ENCODE measurements around the gene EIF4E3.

Gene EIF4E3

DNA sequence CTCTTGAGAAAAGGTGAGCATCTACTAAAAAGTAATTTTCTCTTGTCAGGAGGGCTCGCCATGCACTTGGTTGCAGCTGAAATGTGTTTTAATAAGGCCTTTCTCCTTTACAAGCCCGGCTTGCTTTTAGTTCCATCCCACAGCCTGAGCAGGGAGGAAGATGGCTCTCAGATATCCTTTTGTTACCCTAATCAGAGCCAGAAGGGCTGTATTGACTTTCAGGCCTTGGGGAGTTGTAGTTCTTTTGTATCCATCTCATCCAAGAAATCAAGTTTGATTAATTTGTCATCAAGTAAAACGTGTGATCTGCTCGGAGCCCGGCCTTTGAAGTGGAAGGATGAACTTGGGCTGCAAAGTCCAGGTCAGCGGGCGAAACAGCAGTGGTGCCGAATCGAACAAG lies 52.9 kb downstream of the EIF4E3 start:
- TF ChIP-seq, protein P1, sequence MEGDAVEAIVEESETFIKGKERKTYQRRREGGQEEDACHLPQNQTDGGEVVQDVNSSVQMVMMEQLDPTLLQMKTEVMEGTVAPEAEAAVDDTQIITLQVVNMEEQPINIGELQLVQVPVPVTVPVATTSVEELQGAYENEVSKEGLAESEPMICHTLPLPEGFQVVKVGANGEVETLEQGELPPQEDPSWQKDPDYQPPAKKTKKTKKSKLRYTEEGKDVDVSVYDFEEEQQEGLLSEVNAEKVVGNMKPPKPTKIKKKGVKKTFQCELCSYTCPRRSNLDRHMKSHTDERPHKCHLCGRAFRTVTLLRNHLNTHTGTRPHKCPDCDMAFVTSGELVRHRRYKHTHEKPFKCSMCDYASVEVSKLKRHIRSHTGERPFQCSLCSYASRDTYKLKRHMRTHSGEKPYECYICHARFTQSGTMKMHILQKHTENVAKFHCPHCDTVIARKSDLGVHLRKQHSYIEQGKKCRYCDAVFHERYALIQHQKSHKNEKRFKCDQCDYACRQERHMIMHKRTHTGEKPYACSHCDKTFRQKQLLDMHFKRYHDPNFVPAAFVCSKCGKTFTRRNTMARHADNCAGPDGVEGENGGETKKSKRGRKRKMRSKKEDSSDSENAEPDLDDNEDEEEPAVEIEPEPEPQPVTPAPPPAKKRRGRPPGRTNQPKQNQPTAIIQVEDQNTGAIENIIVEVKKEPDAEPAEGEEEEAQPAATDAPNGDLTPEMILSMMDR (IDR thresholded peaks at IDR 0.05): no peak
- H3K27me3 Mint-ChIP-seq (ENCODE audit: low read depth, poor library complexity): no peaks in the 10 kb centered on the region
- peak overlapping the region; percentile 35 for H3K4me3 Mint-ChIP-seq
- peak overlapping the region; percentile 44 for H3K27ac Mint-ChIP-seq
- peaks cover 41% of the 10 kb centered on the region for H3K4me1 Mint-ChIP-seq
- H3K36me3 Mint-ChIP-seq (ENCODE audit: low read depth): peaks cover 12% of the 10 kb centered on the region
- peaks cover 18% of the 10 kb centered on the region for H3K9me3 Mint-ChIP-seq
- no peak for DNase-seq

DNA sequence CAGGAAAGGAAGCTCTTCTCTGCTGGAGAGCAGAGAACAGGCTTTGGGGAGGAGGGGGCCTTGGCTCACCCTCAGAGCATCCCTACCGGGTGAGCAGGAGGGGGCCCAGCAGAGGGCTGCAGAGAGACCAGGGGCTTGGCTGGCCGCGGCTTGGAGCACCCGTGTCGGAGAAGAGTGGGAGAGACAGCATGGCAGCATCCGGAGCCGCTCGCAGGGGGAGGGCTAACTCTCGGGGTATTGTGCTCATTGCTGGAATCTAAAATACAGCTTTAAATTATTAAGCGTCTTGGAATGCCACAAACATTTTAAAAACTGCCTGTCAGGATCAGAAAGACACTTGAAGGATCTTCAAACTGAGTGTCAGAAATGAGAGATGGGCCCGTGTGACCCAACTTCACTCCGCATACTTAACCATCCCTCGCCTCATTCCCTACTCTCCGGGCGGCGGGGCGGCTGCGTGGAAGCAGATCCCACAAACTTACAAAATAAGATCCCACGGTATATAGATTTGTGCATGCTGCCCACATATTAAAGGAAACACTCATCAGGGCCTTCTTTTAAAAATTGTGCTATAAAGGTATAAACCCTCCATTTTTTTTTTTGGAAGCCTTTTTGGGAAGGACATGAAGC lies 53.9 kb downstream of the EIF4E3 start:
- H3K9me3 Mint-ChIP-seq: peaks cover 28% of the 10 kb centered on the region
- TF ChIP-seq, protein P1 (IDR thresholded peaks at IDR 0.05): no peak
- DNase-seq: no peak
- H3K36me3 Mint-ChIP-seq (ENCODE audit: low read depth): peaks cover 17% of the 10 kb centered on the region
- no peak overlapping the region for H3K27ac Mint-ChIP-seq
- no peak overlapping the region for H3K4me3 Mint-ChIP-seq
- peaks cover 40% of the 10 kb centered on the region for H3K4me1 Mint-ChIP-seq
- no peaks in the 10 kb centered on the region for H3K27me3 Mint-ChIP-seq (ENCODE audit: low read depth, poor library complexity)

DNA sequence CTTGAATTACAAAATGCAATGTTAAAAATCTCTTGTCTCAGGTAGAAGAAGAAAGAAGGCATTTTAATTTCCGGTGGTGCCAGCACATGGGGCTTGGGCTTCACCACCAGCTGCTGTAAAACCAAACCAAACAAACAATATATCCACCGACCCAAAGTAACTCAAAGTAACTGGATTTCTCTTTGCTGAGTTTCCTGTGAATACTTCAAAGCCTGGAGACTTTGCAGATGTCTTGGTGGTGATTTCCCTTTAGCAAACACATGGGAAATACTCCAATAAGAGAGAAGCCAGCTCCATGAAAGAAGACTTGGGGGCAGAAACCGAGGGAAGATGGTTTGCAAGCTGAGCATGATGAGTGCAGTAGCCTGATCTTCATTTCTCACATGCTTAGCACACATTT lies 62.6 kb downstream of the EIF4E3 start:
- peaks cover 25% of the 10 kb centered on the region for H3K9me3 Mint-ChIP-seq
- peaks cover 19% of the 10 kb centered on the region for H3K4me1 Mint-ChIP-seq
- TF ChIP-seq, protein P1 (IDR thresholded peaks at IDR 0.05): no peak
- no peak overlapping the region for H3K4me3 Mint-ChIP-seq
- H3K27ac Mint-ChIP-seq: no peak overlapping the region
- H3K36me3 Mint-ChIP-seq (ENCODE audit: low read depth): peaks cover 18% of the 10 kb centered on the region
- peaks cover 3% of the 10 kb centered on the region for H3K27me3 Mint-ChIP-seq (ENCODE audit: low read depth, poor library complexity)
- DNase-seq: no peak

DNA sequence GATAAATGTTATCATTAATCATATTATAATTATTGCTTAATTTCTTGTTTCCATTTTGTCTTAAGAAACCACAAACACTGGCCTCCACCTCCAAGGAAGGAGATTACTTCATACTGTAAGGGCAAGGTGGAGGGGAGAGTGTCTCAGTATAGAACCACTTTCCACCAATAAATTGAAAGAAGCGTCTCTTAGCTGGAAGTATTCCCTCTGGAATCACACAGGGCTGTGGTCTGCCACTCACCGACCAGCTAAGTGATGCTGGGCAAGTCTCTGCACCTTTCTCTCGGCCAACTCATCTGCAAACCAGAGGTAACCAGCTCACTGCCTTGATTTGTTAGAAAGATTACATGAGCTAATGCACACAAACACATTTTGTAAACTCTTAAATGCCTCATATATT lies 63.1 kb downstream of the EIF4E3 start:
- TF ChIP-seq, protein P1 (IDR thresholded peaks at IDR 0.05): no peak
- Mint-ChIP-seq H3K27ac (no peak overlapping the region), H3K4me3 (no peak overlapping the region), H3K9me3 (peaks cover 20% of the 10 kb centered on the region), H3K4me1 (peaks cover 19% of the 10 kb centered on the region), H3K36me3 (ENCODE audit: low read depth) (peaks cover 13% of the 10 kb centered on the region), H3K27me3 (ENCODE audit: low read depth, poor library complexity) (peaks cover 3% of the 10 kb centered on the region)
- DNase-seq: no peak

DNA sequence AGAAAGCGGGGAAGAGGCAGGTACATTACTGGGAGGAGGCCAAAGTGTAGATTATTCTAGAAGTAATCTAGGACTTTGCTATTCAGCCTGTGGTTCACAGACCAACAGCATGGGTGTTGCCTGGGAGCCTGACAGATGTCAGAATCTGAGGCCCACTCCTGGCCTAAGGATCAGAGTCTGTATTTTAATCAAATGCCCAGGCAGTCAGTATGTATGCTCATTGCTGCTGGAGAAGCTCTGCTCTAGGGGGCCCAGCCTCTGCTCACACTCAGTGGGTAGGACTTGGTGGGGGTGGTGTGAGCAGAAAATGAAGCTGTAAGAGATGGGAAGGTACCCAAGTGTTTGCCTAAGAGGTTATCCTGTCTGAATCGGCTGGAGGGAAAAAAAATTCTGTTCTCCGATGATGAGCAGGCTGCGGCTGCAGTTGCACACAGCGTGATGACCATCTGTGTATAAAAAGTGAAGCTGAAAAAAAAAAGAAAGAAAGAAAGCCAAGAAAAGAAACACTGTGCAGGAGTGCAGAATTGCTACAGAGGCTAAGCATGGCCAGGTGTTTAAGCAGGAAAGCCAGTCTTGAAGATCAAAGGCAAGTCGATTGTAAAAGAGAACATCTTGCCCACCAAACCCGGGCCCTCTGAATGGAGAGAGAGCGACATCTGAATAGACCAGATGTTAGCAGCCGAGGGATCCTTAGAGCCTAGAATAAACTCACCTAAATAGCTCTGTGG lies 65.2 kb downstream of the EIF4E3 start:
- TF ChIP-seq, protein P1 (IDR thresholded peaks at IDR 0.05): no peak
- Mint-ChIP-seq H3K36me3 (ENCODE audit: low read depth) (no peaks in the 10 kb centered on the region), H3K4me1 (peaks cover 21% of the 10 kb centered on the region), H3K9me3 (no peaks in the 10 kb centered on the region), H3K27ac (no peak overlapping the region), H3K4me3 (no peak overlapping the region), H3K27me3 (ENCODE audit: low read depth, poor library complexity) (peaks cover 3% of the 10 kb centered on the region)
- no peak for DNase-seq
